Ovary (tissue), 3 donors: Measurements from ENCODE around the gene ST6GAL1.

Source experiments
- CTCF ChIP-seq, 3 donors: fragments of 450-650 bp in 2 of 3; fragments of 200-600 bp in 1 of 3; IDR thresholded peaks; one replicate each; pipeline versions ENCODE4 v1.5.1 to v1.8.0; 2016 to 2022; ENCODE audit warnings: antibody characterized with exemption in 3 of 3, mild to moderate bottlenecking in 1 of 3
- POLR2A ChIP-seq: fragments of 450-650 bp; IDR thresholded peaks from one replicate; pipeline ENCODE4 v1.6.1; 2017; ENCODE audit warnings: antibody characterized with exemption, mild to moderate bottlenecking, moderate library complexity
- donor health status: DM: no; HTN: no; CAD: no.

GRCh38 chr3:187016639-187017345, 86.5 kb downstream of the ST6GAL1 start:
- TF ChIP-seq CTCF (IDR thresholded peaks at IDR 0.05), result no peak
- TF ChIP-seq POLR2A, result no peak
